Activated CD8-positive, alpha-beta memory T cell treated with anti-CD3 and anti-CD28 coated beads, Interleukin-2, amount 50 U/mL, for 48 hours (primary cell): ENCODE measurements around the gene RNF26.

Source experiments
- DNase-seq: peaks from one replicate; pipeline ENCODE4 v3.0.0-alpha.2; 2020

The RNF26 gene

DNA sequence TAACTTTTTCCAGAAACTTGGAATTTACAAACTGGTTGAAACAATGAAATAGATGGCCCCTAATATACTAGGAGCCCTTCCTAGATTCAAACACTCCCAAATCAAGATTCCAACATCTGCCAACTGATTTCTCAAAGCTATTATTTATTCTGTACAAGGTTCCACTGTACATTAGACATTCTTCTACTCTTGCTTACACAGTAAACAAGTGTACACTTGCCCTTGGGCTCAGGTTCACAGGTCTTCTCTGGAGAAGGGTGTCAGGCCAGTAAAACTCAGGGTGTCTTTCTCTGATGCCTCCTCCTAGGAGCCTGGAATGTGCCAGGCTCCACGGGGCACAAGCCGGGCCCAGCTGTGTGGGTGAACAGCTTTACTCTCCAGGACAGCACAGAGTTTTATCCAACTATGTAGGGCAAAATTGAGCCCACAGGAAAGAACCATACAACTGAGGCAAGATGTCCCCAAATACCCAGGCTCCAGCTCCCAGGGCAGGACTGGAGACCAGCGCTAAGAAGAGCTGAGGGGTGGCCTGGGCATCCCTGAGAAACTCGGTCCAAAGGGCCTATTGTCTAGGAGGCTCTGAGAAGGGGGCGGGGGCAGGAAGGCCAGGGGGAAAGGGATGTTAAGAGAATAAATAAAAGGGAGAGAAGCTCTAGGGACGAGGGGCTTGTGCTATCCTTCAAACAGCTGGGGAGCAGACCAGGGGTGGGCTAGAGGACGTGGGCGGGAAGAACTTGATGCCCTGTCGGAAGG is 20.9 kb downstream of the RNF26 start:
- DNase-seq, result no peak

DNA sequence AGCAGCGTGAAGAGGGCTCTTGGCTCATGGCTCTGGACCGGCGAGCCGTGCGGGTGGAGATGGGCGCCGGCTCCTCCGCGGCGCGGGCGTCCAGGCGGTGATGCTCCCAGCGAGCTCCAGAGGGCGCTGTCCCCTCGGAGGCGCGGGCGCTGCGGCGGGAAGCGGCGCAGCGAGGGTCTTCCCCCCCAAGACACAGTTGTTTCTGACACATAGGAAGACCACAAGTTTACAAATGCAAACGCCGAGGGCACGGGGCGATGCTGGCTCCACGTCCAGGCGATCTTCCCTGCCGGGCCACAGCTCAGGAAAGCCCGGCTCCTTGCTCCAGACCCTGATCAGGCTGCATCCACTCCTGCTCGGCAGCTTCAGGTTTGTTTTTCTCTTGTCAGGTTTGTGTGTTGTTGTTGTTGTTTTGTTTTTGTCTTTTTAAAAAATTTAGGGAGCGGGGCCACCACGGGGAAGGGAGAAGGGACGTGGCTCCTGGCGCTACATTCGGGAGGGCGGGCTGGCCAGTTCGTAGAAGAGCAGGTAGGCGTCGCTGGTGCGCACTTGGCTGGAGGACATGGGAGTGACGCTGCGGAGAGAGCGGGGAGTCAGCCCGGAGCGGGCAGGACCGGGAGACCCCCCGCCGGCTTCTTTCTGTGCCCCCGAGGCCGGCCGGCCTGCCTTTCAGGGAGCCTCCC is 22.2 kb downstream of the RNF26 start:
- DNase-seq, result peak; percentile 89

DNA sequence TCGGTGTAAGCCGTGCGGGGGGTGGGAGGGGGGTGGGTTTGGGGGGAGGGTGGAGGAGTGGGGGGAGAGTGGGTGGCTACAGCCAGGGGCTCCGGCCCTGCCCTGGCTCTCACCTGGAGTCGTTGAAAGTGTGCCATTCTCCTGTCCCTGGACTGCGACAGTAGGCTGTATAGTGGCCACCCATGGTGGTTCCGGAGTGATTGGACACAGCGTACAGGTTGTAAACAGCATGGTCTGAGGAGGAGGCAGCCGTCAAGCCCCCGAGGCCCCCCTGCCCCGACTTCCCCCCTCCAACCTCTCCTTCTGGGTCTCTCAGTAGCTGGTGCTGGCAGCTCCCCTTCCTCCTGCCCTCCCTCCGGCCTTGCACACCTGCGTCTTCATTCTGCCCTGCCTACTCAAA is 22.7 kb downstream of the RNF26 start:
- no peak for DNase-seq

DNA sequence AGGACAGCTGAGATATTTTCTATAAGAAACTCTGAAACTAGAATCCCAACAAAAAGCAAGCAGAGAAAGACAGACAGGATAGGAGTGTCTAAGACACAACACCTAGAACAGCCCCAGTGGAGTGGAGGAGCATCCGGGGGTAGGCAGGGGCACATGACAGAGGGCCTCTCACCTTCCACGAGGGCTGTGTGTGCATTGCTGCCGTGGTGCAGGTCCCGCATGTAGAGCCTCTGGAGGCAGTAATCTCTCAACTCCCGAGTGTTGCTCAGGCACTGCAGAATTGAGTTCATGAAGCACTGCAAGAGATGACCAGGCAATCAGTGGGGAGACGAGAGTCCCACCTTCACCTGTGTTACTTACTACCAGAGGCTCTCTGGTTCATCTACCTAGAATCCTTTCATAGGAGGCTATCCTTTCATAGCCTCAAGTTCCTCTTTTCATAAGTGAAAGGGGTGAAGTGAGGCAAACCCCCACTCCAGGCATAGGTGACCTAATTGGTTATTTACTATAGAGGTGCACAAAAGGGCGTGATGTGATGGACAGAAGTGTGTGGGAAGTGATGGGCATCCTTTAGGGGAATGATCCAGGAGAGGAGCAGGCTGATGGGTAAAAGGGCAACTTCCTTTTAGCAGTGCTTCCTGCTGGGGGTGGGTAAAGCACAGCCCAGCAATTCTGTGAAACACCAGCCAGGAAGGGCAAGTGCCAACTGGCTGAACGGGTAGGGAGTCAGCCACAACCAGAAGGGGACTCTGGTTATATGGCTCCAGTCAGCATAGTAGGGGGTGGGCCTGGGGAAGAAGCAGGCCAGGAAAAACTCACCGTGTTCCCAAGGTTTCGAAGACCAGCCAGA is 25.3 kb downstream of the RNF26 start:
- DNase-seq, result no peak

DNA sequence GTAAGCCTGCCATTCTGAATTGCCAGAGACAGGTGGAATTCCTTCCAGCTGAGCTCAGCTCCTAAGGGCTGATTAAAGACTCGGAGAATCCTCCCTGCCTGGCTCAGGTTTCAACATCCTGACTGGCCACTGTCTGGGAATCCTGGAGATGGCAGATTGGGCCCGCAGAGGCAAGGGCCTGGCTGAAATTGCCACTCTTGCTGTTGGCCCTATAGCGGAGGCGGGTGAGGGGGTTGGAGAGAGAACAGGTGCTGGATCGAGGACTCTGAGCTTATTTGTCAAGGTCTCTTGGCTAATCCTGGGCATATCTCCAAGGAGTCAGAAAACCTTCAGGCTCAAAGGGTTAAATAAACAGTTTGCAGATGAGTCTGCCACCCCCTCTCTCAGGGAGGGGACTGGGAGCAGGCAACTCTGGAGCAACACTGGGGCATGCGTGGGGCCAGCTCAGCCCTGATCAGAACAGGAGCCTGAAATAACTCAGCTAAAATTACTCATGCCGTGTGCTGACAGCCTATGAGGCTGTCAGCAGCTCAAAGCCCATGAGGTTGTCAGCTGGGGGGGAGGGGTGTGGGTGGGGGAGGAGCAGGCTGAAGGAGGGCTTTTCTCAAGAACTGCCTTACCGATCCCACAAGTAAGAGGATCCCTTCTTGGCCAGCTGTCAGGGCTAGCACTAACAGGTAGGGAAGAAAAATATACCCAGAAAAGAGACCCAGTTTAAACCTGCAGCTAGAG is 26.9 kb downstream of the RNF26 start:
- DNase-seq, result peak; percentile 76

DNA sequence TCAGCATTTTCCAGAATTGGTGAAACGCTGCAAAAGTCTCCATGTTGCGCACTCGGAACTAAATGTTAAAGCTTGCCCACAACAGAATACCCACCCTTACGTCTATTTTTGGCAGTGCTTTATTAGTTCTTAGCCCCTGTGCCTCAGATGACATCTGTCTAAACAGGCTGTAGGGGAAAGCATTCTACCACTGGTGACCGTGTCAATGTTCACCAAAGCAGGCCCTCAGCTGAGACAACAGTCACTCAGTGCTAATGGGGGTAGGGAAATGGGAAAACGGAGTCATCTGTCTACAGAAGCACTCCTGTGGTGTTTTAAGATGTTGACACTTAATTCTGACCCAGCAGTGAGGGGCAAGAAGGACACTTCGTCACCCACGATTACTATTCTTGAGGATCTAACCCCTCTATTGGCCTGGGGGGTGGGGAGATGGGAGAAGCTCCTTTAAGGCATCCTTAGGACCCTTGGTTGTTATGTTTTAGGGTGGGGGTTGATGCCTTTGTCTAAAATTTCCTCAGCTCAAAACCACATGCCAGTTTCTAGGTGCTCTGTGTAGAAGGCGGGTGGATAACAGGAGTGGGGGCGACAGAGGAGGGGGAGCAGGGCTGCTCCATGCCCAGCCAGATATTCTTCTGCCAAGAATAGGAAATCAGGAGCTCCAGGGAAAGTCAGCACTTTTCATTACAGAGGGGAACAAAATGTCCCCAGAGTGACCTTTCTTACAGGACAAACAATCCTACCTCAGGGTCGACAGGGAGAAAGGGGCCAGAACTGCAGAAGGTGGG is 27.8 kb downstream of the RNF26 start:
- no peak for DNase-seq

DNA sequence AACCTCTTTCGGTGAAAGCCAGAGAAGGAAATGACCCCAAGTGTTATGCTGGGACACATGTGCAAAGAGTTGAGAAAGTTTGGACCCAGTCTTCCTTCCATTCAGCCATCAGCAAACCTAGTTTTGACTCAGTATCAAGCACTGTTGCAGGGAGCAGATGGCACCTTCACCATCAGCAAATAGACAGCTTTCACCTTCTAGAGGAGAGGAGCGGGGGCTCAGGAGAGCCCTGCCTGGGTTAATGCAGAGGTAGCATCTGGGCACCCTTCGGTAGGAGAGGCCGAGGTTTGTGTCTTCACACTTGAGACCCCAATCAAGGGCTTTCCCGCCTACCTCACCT is 28.4 kb downstream of the RNF26 start:
- no peak for DNase-seq

DNA sequence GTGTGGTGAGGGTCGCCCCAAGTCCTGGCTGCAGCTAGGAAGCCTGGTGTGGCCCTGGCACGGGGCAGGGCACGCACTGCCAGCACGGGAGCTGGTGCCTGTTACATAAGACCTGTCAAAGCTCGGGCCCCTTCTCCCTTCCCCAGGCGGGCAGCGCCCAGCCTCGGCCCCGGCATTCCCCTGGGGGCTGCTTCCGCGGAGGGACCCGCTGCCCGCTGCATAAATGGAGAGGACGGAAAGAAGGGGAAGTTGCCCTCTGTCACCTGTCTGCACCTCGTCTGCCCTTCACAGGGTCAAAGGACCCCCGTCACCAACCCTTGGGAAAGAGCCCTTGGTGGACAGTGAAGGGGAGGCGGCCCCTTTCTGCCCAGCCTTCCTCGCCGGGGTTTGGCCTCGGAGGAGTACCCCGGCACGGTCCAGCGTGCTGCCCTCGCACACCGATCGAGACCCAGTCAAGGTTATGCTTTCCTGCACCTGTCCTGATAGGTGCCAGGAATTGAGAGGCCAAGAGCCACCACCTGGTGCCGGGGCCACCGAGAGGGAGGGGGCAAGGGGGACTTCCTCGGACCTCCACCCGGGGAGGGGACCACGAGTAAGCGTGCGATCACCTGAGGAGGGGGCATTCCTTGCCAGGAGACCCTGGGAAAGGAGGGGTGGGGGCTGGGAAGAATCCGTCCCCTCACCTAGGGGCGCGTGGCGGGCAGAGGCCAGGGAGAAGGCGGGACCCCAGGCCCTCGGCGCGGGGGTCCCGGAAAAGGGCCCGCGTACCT is 28.9 kb downstream of the RNF26 start:
- DNase-seq, result no peak

DNA sequence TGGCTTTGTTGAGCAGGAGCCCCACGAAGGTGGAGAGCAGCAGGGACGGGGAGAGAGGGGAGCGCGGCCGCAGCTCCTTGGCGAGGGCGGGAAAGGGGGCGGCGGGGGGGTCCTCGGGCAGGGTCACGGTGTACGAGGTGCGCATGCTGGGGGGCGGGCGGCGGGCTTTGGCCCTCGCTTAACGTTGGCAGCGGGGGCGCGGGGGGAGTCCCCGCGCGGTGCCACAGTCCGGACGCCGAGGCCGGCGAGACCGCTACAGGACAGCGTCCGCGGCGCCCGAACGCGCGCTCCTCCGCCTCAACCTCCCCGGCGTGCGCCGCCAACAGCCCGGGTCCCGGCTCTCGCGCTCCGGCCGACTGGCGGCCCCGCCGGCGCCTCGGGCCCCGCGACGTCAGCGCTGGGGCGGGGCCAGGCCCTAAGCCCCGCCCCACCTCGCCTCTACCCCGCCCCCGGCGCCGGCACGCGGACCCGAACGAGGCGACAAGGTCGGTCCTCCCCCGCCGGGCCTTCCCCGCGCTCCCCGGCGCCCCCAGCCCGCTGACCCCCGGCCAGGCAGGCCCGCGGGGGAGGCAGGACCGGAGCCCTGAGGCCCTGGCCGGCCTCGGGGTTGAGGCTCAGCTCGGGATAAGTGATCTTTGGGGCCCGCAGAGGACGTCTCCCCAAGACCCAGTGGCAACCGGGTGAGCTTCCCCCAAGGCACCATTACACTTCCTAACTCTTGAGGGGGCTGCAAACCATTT is 29.7 kb downstream of the RNF26 start:
- DNase-seq, result peak; percentile 86

DNA sequence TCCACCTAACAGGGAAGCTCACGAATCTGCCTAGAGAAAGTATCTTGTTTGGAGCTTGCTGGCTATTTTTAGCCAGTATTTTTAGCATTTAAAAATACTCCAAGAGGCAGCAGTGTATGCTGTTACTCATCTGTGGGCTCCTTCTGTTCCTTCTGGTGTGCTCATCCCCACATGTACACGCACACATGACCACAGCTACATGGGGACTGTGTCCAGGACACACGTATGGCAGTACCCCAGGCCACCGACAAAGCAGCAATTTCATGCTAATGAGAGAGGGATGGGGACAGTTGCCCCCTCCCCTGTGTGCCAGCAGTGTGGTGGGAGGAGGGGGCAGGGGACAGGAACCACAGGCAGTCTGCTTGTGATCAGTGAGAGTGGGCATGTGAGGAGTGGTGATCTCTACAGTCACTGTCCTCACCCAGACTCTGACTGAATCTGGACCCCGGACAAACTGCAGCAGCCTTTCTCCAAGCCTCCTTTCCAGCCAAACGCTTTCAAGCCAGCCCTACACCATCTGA is 30.8 kb downstream of the RNF26 start:
- no peak for DNase-seq

DNA sequence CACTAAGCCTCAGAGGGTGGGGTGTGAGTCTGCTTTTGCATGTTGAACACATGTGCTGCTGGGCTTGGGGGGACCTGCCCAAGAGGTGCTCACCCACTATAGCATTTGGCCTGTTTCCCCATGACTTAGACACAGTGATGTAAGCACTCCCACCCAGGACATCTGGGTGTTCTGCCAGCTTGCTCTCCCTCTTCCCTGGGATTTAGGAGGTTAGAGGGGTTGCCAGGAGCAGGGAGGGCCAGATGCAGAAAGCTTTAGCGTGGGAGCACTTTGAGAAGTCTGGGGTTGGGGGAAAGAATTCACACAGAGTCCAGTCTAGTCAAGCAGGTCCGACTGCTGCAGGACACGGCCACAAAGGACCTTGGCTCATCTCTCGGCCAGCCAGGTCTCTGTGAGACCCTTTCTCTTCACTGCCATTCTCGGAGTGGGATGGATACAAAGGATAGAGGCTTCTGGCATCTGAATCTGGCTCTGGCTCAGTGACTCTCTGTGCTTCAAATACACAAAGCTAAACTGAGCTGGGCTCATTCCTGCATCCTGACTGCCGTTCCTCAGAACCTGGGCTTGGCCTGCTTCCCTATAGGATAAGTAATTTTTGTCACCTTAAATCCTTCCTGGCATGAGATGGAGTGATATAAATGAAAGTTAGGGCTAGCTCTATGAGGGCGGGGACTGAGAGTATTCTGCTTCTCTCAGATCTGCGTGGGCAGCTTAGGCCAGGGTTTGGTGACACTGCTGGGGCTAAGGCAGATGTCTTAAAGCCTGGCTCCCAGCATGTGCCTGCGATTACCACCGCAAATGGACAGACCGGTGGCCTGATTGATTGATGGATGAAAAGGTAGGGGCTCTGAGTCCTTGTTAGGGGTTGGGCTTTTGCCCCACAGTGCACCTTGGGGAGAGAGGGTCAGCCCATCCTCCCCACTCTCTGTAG is 32.6 kb downstream of the RNF26 start:
- DNase-seq, result no peak

DNA sequence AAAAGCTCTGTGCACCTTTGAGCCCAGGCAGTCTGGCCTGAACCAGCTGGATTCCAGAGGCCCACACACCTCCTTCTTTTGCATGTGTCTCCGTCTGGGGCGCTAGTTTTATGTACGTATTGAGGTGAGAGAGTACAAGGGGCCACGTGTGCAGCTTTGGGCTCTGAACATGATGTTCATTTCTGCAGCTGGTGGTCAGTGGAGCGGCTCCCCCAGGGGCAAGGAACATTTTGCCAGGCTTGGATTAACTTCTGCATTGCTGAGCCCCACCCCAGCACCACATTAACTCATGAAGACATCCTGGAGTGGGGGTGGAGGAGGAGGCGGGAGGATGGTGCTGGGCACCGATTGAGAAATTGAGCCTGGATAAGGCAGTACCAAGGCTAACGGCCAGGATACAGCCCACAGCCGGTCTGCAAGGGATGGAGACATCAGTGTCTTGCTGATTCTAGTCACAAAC is 33.4 kb downstream of the RNF26 start:
- no peak for DNase-seq

DNA sequence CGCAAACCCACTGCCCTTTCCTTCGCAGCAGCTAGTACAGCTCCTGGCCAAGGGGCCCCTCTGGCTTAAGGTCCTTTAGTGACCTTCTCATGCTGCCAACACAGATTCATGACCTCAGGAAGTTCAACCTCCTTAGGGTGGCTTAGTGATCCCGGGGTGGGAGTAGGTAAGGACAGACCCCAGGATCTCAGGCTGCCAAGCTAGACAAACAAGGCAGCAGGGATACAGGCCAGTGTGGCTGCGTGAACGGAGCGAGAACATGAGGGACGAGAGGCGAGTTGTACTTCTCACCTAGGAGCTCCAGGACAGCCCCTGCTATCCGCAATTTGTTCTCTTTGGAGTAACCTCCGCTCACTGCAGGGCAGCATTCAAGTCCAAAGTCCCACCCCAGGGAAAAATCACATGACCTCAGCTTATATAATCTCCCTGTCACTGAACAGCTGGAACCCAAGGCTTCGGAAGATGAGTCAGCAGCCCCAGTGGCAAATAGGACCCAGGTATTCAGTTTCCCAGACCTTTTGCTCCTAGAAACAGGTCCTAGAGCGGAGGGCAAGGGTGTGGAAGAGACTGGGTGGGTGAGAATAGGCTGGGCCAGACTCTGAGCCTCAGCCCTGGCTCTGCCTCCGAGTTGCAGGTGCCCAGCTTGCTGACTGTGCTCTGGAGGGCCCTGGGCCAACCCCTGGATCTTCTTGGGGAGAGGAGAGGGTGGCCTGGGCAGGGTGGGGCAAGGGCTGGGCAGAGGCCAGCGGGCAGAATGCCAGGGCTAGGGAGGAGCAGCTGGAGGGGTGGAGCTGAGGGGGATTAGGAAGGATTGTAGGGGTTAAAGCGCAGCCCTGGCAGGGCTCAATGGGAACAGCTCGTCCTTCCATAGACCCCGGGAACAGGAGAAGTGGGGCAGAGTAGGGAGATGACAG is 34.1 kb downstream of the RNF26 start:
- DNase-seq, result no peak

DNA sequence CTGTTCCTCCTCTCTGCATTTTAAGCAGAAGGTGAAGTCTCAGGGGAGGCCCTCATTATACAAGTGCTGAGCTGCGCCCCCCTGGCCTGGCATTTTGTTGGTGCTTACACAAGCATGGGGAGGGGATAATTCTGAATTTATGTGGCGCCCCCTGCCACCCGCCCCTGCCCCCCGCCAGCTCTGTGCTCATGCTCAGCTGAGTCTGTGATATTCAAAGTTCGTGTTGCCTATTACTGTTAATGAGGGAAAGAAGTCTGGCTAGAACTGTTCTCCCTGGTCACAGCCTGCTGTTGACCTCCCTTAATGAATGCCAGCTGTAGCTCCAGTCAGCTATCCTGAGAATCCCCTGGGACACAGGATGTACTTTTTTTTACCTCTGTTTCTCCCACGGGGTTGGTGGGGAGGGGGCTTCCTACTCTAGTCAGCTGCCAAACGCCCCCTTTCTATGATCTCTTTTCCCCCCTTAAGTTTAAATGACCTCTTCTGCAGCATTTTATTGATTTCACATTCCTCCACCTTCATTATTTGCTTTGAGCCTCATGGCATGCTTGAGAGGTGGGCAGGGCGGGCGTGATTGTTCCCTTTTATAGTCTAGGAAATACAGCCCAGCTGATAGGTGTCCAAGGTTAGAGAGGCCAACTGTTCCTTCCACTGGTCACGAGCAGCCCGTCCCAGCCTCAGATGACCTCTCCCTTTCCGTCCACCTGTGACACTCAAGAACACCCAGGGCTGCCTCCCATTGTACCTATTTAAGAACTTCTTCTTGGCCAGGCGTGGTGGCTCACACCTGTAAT is 35.0 kb downstream of the RNF26 start:
- no peak for DNase-seq

DNA sequence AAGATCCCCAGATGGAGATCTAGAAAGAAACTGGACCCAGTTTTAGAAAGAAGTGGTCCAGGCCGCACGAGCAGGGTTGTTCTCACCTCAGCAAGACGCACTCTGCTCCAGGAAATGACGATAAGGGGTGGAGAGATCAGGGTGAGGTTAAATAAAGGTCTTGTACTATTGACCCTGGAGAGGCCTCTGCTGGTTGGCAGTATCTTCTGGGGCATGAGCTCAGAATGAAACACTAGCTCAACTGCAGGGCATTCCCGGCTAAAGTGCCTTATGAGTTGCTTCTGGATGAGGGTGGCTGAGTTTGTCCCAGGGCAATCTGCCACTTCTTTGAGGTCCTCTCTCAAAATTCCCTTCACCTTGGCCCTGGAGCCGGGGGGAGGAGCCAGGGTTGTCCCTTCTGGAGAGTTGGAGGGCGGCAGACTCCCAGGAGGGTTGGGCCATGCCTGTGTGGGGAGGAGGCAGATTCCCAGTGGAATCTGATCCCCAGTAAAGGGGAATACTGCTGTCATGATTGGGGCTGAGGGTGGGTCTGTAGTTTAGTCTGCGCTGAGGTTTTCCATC is 36.2 kb downstream of the RNF26 start:
- DNase-seq, result no peak

DNA sequence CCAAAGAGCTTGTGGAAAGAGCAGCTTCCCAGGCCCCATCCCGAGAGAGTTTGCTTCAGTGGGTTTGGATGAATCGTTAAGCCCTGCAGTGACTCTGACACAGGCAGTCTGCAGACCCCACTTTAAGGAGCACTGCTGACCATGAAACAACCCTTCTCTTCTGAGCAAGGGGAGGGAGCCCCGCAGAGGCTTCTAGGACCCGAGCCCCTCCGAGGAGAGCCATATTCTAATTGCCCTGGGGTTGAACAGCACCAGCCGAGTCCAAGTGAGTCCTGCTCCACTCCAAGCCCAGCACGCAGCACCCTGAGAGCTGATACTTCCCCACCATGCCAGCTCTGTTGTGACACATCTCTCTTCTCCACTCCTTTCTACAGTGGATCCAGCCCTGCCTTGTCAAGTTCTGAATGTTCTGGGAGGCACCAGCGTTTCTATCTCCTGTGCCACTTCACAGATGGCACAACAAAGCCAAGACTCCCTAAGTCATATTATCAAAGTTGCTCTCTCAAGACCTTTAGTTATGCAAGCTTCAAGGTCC is 36.8 kb downstream of the RNF26 start:
- DNase-seq, result no peak

DNA sequence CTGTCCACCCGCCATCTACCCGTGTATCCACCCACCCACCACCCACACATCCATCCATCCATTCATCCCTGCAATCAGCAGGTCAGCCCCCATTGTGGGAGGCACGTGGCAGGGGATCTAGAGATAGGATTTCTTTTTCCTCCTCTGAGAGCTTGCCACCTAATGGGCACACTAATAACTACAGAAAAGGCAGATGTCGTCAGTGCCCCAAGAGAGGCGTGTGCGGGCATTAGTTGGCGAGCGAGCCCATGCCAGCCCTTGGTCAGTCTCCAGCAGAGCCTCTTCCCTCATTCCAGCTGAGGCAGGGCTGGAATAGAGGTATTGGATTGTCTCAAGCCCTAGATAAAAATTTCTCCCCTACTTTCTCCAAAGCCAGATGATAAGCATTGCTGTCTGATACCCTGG is 37.5 kb downstream of the RNF26 start:
- no peak for DNase-seq
